ENCODE results near the gene ZNF317.

GRCh38 chr19:9149997-9150396 is 9.8 kb downstream of the ZNF317 start:
- TF ChIP-seq, protein P1, sequence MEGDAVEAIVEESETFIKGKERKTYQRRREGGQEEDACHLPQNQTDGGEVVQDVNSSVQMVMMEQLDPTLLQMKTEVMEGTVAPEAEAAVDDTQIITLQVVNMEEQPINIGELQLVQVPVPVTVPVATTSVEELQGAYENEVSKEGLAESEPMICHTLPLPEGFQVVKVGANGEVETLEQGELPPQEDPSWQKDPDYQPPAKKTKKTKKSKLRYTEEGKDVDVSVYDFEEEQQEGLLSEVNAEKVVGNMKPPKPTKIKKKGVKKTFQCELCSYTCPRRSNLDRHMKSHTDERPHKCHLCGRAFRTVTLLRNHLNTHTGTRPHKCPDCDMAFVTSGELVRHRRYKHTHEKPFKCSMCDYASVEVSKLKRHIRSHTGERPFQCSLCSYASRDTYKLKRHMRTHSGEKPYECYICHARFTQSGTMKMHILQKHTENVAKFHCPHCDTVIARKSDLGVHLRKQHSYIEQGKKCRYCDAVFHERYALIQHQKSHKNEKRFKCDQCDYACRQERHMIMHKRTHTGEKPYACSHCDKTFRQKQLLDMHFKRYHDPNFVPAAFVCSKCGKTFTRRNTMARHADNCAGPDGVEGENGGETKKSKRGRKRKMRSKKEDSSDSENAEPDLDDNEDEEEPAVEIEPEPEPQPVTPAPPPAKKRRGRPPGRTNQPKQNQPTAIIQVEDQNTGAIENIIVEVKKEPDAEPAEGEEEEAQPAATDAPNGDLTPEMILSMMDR (IDR thresholded peaks at IDR 0.05 in 4 of 5, conservative IDR thresholded peaks at IDR 0.05 in 1 of 5) = no peak
- TF ChIP-seq POLR2A (IDR thresholded peaks at IDR 0.05) = no peak

Data from gastrocnemius medialis (tissue), 4 donors.